Head of caudate nucleus (tissue), 42 donors: ENCODE results near the gene FADS3.

Source experiments
- DNase-seq, 42 donors: peaks; one replicate each; pipeline versions ENCODE4 v3.0.0 to v3.0.0-alpha.2; 2020 to 2021; ENCODE audit warnings: mixed read lengths in 7 of 42
- intact Hi-C: fragments of 100-400 bp; cut with DNase I; formaldehyde crosslinking; loops from one replicate; pipeline ENCODE4 v1.15.0; 2022

The FADS3 gene

GRCh38 chr11:61868571-61869428, 22.5 kb downstream of the FADS3 start:
- intact Hi-C loops: no loop called here
- DNase-seq: no peak

- no peak for DNase-seq
- intact Hi-C loops: no loop called here
Observed at GRCh38 chr11:61866958-61867343, 24.4 kb downstream of the FADS3 start.

- no peak for DNase-seq
- intact Hi-C loops: no loop called here
Observed at GRCh38 chr11:61866231-61866957, 25.0 kb downstream of the FADS3 start.

- intact Hi-C loops: no loop called here
- DNase-seq: no peak
Observed at GRCh38 chr11:61864814-61865775, 26.2 kb downstream of the FADS3 start.

- no peak for DNase-seq
- intact Hi-C loops: no loop called here
Observed at GRCh38 chr11:61863548-61864081, 27.7 kb downstream of the FADS3 start.

GRCh38 chr11:61862714-61863547, 28.4 kb downstream of the FADS3 start:
- DNase-seq: no peak
- intact Hi-C loops: no loop called here

GRCh38 chr11:61861634-61862033, 29.7 kb downstream of the FADS3 start:
- DNase-seq: no peak
- intact Hi-C loops: no loop called here

GRCh38 chr11:61860054-61860903, 31.1 kb downstream of the FADS3 start:
- DNase-seq: no peak
- intact Hi-C loops: no loop called here

- intact Hi-C loops: no loop called here
- peak in 1 of 42 donors; percentile 45 for DNase-seq
Observed at GRCh38 chr11:61855939-61856680, 35.2 kb downstream of the FADS3 start.

- intact Hi-C loops: no loop called here
- peak in 12 of 42 donors; percentile 33 to 78 (median 56) for DNase-seq
Observed at GRCh38 chr11:61854966-61855714, 36.2 kb downstream of the FADS3 start.

- intact Hi-C loops: no loop called here
- DNase-seq: no peak
Observed at GRCh38 chr11:61854206-61854895, 37.0 kb downstream of the FADS3 start.

GRCh38 chr11:61853698-61854169, 37.6 kb downstream of the FADS3 start:
- DNase-seq: peak in 35 of 42 donors; percentile 22 to 81 (median 56)

GRCh38 chr11:61851900-61852295, 39.4 kb downstream of the FADS3 start:
- intact Hi-C loops: no loop called here
- DNase-seq: no peak

More at GRCh38 chr11:61853698-61854169, 37.6 kb downstream of the FADS3 start:
- intact Hi-C loops: no loop called here

- intact Hi-C loops: no loop called here
- DNase-seq: peak in 26 of 42 donors; percentile 22 to 76 (median 46)
Observed at GRCh38 chr11:61851113-61851899, 40.0 kb downstream of the FADS3 start.
